ENCODE data around the gene PRRC2C.

Gene PRRC2C

DNA sequence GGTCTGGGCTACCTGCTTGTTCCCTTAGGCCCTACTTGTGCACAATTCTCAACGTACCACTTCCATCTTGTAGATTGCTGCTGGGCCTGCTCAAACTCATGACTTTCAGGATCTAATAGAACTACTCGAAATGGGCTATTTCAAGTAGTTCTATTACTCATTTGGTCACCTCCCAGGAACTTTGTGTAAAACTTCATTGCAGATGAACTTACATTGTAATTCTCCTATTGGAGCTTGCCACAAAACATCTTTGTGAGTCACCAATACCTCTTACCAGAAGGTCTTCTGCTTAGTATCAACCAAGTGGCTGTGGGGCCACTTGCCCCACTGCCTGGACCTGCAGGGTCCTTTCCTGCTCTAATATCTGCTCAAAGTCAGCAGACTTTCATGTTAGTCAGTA, 126.0 kb downstream of the PRRC2C start:
- TF ChIP-seq REST (IDR thresholded peaks at IDR 0.05; ENCODE audit: insufficient read depth in 1 of 2, low read depth in 2 of 2, low read length in 2 of 2), result no peak
- no peak for TF ChIP-seq FOXP2 (optimal IDR thresholded peaks at IDR 0.05; ENCODE audit: borderline replicate concordance, extremely low read depth, extremely low read length, insufficient read depth)
- TF ChIP-seq TAF1 (IDR thresholded peaks at IDR 0.05; ENCODE audit: borderline replicate concordance, insufficient read depth, low read length), result no peak
- TF ChIP-seq POLR2AphosphoS5 (IDR thresholded peaks at IDR 0.05; ENCODE audit: low read depth, low read length), result no peak
- TF ChIP-seq SIN3A (IDR thresholded peaks at IDR 0.05; ENCODE audit: borderline replicate concordance, insufficient read depth, low read length), result no peak

DNA sequence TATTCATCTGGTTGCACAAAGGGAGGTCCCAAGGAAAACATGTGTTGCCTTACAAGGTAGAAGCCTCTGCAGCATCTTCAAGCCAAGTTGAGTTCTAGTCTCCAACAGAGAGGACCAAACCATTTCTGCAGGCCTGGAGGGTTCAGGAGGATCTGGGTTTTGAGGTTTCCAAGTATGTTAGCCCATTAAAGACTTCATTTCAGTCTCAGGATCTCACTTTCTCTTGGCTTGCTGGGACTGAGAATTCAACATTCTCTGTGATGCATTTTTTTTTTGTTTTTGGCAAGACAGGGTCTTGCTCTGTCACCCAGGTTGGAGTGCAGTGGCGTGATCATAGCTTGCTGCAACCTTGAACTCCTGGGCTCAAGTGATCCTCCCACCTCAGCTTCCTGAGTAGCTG, 128.0 kb downstream of the PRRC2C start:
- TF ChIP-seq POLR2AphosphoS5 (IDR thresholded peaks at IDR 0.05; ENCODE audit: low read depth, low read length) (no peak), SIN3A (IDR thresholded peaks at IDR 0.05; ENCODE audit: borderline replicate concordance, insufficient read depth, low read length) (no peak), REST (IDR thresholded peaks at IDR 0.05; ENCODE audit: insufficient read depth in 1 of 2, low read depth in 2 of 2, low read length in 2 of 2) (no peak), FOXP2 (optimal IDR thresholded peaks at IDR 0.05; ENCODE audit: borderline replicate concordance, extremely low read depth, extremely low read length, insufficient read depth) (no peak)

GRCh38 chr1:171616586-171616985, 131.3 kb downstream of the PRRC2C start:
- no peak for TF ChIP-seq POLR2AphosphoS5 (IDR thresholded peaks at IDR 0.05; ENCODE audit: low read depth, low read length)

DNA sequence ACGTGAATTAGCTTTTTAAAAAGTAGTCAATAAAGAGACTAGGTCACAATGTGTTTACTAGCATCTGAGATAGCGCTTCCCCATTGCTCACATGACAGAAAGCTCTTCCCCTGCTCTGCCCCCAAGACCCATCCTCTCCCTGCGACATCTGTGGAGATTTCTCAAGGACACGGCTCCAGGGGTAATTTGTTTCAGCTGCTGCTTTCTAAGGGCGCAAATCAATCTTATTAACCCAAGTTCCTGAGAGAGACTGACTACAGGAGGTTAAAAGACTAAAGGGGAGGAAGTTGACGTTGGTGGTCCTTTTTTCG, 136.8 kb downstream of the PRRC2C start, which contains the start of gene MYOCOS:
Gene MYOCOS (plus strand): TSS at position 92 of the 311 bp plus-strand sequence. CDS start 1,641 bp downstream, outside the sequence.
- TF ChIP-seq FOXP2 (optimal IDR thresholded peaks at IDR 0.05; ENCODE audit: borderline replicate concordance, extremely low read depth, extremely low read length, insufficient read depth) (no peak), REST (IDR thresholded peaks at IDR 0.05; ENCODE audit: insufficient read depth in 1 of 2, low read depth in 2 of 2, low read length in 2 of 2) (no peak), TAF1 (IDR thresholded peaks at IDR 0.05; ENCODE audit: borderline replicate concordance, insufficient read depth, low read length) (no peak), POLR2AphosphoS5 (IDR thresholded peaks at IDR 0.05; ENCODE audit: low read depth, low read length) (no peak), SIN3A (IDR thresholded peaks at IDR 0.05; ENCODE audit: borderline replicate concordance, insufficient read depth, low read length) (no peak)

- TF ChIP-seq TAF1 (IDR thresholded peaks at IDR 0.05; ENCODE audit: borderline replicate concordance, insufficient read depth, low read length) (no peak), REST (IDR thresholded peaks at IDR 0.05; ENCODE audit: insufficient read depth in 1 of 2, low read depth in 2 of 2, low read length in 2 of 2) (no peak), FOXP2 (optimal IDR thresholded peaks at IDR 0.05; ENCODE audit: borderline replicate concordance, extremely low read depth, extremely low read length, insufficient read depth) (no peak), POLR2AphosphoS5 (IDR thresholded peaks at IDR 0.05; ENCODE audit: low read depth, low read length) (no peak), SIN3A (IDR thresholded peaks at IDR 0.05; ENCODE audit: borderline replicate concordance, insufficient read depth, low read length) (no peak)
These were observed 138.5 kb downstream of the PRRC2C start for GRCh38 chr1:171623651-171624331.

Data from PFSK-1 (cell line).